ENCODE data around the gene TDRD6.
"Not testable (repeated sequence)": the region's sequence is repeated elsewhere in the genome, so short reads cannot be mapped to it uniquely, and the experiment has no call there.

The TDRD6 gene, protein sequence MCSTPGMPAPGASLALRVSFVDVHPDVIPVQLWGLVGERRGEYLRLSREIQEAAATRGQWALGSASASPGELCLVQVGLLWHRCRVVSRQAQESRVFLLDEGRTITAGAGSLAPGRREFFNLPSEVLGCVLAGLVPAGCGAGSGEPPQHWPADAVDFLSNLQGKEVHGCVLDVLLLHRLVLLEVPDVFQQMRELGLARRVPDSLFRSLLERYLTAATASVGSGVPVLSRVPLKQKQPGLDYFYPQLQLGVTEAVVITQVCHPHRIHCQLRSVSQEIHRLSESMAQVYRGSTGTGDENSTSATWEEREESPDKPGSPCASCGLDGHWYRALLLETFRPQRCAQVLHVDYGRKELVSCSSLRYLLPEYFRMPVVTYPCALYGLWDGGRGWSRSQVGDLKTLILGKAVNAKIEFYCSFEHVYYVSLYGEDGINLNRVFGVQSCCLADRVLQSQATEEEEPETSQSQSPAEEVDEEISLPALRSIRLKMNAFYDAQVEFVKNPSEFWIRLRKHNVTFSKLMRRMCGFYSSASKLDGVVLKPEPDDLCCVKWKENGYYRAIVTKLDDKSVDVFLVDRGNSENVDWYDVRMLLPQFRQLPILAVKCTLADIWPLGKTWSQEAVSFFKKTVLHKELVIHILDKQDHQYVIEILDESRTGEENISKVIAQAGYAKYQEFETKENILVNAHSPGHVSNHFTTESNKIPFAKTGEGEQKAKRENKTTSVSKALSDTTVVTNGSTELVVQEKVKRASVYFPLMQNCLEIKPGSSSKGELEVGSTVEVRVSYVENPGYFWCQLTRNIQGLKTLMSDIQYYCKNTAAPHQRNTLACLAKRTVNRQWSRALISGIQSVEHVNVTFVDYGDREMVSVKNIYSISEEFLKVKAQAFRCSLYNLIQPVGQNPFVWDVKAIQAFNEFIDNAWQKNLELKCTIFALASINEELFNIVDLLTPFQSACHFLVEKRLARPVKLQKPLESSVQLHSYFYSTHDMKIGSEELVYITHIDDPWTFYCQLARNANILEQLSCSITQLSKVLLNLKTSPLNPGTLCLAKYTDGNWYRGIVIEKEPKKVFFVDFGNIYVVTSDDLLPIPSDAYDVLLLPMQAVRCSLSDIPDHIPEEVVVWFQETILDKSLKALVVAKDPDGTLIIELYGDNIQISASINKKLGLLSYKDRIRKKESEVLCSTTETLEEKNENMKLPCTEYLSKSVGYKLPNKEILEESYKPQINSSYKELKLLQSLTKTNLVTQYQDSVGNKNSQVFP (N-terminal part only)

DNA sequence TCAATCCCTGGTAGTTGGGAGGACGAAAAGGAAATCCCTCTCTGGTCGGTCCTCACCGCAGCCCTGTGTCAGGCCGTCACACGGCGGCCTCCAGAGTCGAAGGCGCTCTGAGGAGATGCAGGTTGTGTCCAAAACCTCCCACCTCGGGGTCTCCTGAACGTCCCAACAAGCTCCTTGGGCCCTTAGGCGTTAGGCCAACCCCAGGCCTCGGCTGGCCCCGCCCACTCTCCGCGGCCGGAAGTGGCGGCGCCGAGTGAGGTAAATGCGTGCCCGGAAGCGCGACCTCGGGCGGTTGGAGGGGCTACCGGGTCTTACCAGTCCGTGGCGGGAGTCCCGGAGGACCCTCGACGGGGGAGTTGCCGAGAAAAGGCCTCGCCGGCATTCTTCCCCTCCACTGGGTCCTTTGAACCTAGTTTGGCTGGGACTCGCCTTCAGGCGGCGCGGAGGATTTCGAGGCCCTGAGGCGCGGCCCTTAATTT lies at the start of gene TDRD6:
TDRD6 (plus strand) TSS at position 267 of the 479 bp plus-strand sequence. CDS start 244 bp downstream, outside the sequence.
- peak; percentile 17 for DNase-seq (ENCODE audit: low spot score)
- in situ Hi-C loops (cut with MboI; ENCODE audit: low sequenced_read_pairs, unreplicated experiment) = no loop called here

DNA sequence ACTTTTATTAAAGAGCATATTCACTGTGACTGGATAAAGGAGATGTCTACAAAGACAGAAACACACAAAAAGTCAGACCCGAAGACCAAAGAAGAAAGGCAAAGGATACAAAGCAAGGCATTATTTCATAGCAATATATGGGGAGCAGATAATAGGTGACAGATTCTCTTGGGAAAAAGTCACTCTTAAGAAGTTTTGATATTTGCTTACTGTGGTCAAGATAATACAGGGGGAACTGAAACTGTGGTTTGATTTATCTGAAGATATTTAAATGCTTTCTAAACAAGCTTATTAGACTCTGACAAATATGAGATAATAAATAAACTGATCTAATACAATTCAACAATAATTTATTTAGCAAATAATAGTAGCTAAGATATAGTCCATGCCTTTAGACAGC lies 49.8 kb upstream of the TDRD6 start:
- in situ Hi-C loops (cut with MboI; ENCODE audit: low sequenced_read_pairs, unreplicated experiment) = loop anchor here (25.0 kb wide), 2 partner anchors 426 to 576 kb away; no protein-coding TSS in a partner anchor
- TF ChIP-seq, protein P1, sequence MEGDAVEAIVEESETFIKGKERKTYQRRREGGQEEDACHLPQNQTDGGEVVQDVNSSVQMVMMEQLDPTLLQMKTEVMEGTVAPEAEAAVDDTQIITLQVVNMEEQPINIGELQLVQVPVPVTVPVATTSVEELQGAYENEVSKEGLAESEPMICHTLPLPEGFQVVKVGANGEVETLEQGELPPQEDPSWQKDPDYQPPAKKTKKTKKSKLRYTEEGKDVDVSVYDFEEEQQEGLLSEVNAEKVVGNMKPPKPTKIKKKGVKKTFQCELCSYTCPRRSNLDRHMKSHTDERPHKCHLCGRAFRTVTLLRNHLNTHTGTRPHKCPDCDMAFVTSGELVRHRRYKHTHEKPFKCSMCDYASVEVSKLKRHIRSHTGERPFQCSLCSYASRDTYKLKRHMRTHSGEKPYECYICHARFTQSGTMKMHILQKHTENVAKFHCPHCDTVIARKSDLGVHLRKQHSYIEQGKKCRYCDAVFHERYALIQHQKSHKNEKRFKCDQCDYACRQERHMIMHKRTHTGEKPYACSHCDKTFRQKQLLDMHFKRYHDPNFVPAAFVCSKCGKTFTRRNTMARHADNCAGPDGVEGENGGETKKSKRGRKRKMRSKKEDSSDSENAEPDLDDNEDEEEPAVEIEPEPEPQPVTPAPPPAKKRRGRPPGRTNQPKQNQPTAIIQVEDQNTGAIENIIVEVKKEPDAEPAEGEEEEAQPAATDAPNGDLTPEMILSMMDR (IDR thresholded peaks at IDR 0.05; ENCODE audit: borderline replicate concordance, control extremely low read depth, extremely low read depth, insufficient read depth, missing control alignments) = no peak
- no peak for DNase-seq (ENCODE audit: low spot score)

More for the DNA sequence above, at the start of gene TDRD6:
- TF ChIP-seq, protein P1 (IDR thresholded peaks at IDR 0.05; ENCODE audit: borderline replicate concordance, control extremely low read depth, extremely low read depth, insufficient read depth, missing control alignments) = no peak

DNA sequence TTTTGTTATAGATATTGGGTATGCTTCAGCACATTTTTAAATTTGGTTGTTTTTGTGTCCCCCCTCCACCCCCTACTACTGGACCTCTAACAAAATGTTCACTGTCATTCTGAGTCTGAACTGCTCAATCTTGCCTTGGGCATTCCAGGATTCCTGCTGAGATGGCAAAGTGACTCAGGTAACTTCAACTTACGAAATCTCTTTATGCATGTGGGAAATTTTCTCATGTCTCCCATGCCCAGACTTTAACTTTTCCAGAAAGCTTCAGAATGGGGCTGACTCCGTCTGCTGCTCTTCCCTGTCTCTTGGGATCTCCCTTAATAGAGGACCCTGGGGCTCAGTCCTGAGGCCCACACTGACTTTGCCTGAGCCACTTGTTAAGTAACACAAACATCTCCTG lies 49.0 kb upstream of the TDRD6 start:
- no peak for DNase-seq (ENCODE audit: low spot score)
- in situ Hi-C loops (cut with MboI; ENCODE audit: low sequenced_read_pairs, unreplicated experiment) = loop anchor here (25.0 kb wide), 2 partner anchors 426 to 576 kb away; no protein-coding TSS in a partner anchor
- TF ChIP-seq, protein P1 (IDR thresholded peaks at IDR 0.05; ENCODE audit: borderline replicate concordance, control extremely low read depth, extremely low read depth, insufficient read depth, missing control alignments) = no peak

DNA sequence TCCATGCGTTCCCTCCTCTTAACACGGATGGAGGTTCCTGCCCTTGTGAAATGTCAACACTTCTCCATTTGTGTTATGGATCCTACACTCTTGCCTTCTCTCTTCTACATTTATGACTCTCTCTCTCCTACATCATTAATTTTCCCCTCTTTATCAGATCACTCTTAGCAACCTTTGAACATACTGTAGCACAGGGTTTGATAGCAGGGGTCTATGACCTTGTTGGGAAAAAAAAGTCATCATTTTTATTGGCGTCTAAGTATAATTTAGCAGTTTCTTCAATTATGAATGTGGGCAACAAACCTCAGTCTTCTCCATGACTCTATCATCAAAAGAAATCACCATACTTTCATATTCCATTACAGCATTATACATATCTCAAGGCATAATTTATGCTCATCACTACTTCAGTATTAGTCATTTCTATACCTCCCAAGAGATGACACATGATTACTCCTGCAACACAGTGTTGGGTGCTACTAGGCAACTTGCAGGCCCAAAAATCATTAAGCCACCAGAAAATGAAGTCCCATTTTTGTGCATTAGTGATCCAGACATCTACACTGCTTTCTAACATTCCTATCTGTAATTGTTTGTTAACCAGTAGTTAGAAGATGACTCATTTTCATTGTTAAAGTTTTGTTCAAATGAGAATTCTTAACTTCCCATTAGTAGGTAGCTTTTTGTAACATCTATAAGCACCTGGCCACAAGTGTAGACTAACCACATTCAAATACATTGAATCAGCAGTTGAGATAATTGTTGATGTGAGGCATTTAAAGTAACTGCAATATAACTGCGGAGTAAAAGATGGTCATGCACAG lies 44.5 kb upstream of the TDRD6 start:
- DNase-seq (ENCODE audit: low spot score) = no peak
- TF ChIP-seq, protein P1 (IDR thresholded peaks at IDR 0.05; ENCODE audit: borderline replicate concordance, control extremely low read depth, extremely low read depth, insufficient read depth, missing control alignments) = no peak
- in situ Hi-C loops (cut with MboI; ENCODE audit: low sequenced_read_pairs, unreplicated experiment) = loop anchor here (25.0 kb wide), 2 partner anchors 431 to 581 kb away; no protein-coding TSS in a partner anchor

DNA sequence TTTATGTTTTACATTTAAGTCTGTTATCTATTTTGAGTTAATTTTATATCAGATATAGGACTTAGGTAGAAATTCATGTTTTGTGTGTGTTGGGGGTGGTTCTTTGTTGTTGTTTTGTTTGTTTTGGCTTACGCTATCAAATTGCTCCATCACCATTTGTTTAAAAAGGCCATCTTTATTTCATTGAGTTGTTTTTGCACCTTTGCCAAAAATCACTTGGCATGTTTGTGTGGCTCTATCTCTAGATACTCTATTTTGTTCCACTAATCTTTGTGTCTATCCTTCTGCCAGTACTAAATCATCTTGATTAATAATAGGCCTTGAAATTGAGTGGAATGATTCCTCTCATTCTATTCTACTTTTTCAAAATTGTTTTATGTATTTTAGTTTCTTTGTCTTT lies 42.4 kb upstream of the TDRD6 start:
- DNase-seq (ENCODE audit: low spot score) = no peak
- TF ChIP-seq, protein P1 (IDR thresholded peaks at IDR 0.05; ENCODE audit: borderline replicate concordance, control extremely low read depth, extremely low read depth, insufficient read depth, missing control alignments) = no peak
- in situ Hi-C loops (cut with MboI; ENCODE audit: low sequenced_read_pairs, unreplicated experiment) = loop anchor here (25.0 kb wide), 2 partner anchors 433 to 583 kb away; no protein-coding TSS in a partner anchor

DNA sequence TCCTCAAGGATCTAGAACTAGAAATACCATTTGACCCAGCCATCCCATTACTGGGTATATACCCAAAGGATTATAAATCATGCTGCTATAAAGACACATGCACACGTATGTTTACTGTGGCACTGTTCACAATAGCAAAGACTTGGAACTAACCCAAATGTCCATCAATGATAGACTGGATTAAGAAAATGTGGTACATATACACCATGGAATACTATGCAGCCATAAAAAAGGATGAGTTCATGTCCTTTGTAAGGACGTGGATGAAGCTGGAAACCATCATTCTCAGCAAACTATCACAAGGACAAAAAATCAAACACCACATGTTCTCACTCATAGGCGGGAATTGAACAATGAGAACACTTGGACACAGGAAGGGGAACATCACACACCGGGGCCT lies 39.6 kb upstream of the TDRD6 start:
- in situ Hi-C loops (cut with MboI; ENCODE audit: low sequenced_read_pairs, unreplicated experiment) = loop anchor here (25.0 kb wide), 2 partner anchors 436 to 586 kb away; no protein-coding TSS in a partner anchor
- DNase-seq (ENCODE audit: low spot score) = not testable (repeated sequence)
